HG02885 (cell line): ENCODE results near the gene MAFG.

Experiments
- ATAC-seq: cut with Tn5 transposase; IDR thresholded peaks from one replicate; pipeline ENCODE4 v1.9.1; 2021; ENCODE audit warnings: mild to moderate bottlenecking; ENCODE audit not compliant: unreplicated experiment, poor library complexity

MAFG gene

GRCh38 chr17:81912441-81913309 lies 14.9 kb downstream of the MAFG start:
- no peak for ATAC-seq

GRCh38 chr17:81911969-81912368 lies 15.6 kb downstream of the MAFG start:
- no peak for ATAC-seq

- ATAC-seq, result peak; percentile 80
These were observed 16.1 kb downstream of the MAFG start, which contains the start of gene PCYT2 for GRCh38 chr17:81911277-81911961. PCYT2 (minus strand) TSS chr17:81911399; CDS start chr17:81911355, 44 bp downstream.

- ATAC-seq, result peak; percentile 41
These were observed 16.7 kb downstream of the MAFG start for GRCh38 chr17:81910840-81911276.

- ATAC-seq, result no peak
These were observed 17.3 kb downstream of the MAFG start for GRCh38 chr17:81909966-81910839.

- ATAC-seq, result no peak
These were observed 18.3 kb downstream of the MAFG start for GRCh38 chr17:81909231-81909630.

- no peak for ATAC-seq
These were observed 18.7 kb downstream of the MAFG start for GRCh38 chr17:81908793-81909192.

GRCh38 chr17:81907219-81908145 lies 20.1 kb downstream of the MAFG start:
- ATAC-seq, result no peak

- no peak for ATAC-seq
These were observed 20.9 kb downstream of the MAFG start for GRCh38 chr17:81906476-81907218.

GRCh38 chr17:81905993-81906392 lies 21.5 kb downstream of the MAFG start:
- ATAC-seq, result no peak

GRCh38 chr17:81905424-81905875 lies 22.1 kb downstream of the MAFG start:
- ATAC-seq, result no peak

- no peak for ATAC-seq
These were observed 22.7 kb downstream of the MAFG start for GRCh38 chr17:81904600-81905423.

GRCh38 chr17:81903896-81904599 lies 23.5 kb downstream of the MAFG start:
- no peak for ATAC-seq

- no peak for ATAC-seq
These were observed 24.1 kb downstream of the MAFG start for GRCh38 chr17:81903415-81903831.

GRCh38 chr17:81902653-81903414 lies 24.7 kb downstream of the MAFG start:
- no peak for ATAC-seq

- ATAC-seq, result no peak
These were observed 25.4 kb downstream of the MAFG start, which contains the start of gene NPB for GRCh38 chr17:81902023-81902652. NPB (plus strand) TSS chr17:81902238; CDS start chr17:81902278, 40 bp downstream.
